OCI-LY3 (cell line): ENCODE measurements around the gene GRIK5.

Experiments
- H2AFZ ChIP-seq: fragments of 200-600, 300-600 bp; shearing (Covaris generic); 2 replicates; pipeline ENCODE4 v1.6.0; 2014; ENCODE audit warnings: antibody characterized with exemption, low read depth, low read length
- H3K27ac ChIP-seq: fragments of 200-600, 300-600 bp; sonication (generic); 2 replicates; pipeline ENCODE4 v1.5.1; 2014; ENCODE audit warnings: mild to moderate bottlenecking, low read length, moderate library complexity, mixed read lengths
- H3K27me3 ChIP-seq: fragments of 200-600, 300-600 bp; sonication (generic); 2 replicates; pipeline ENCODE4 v1.6.1; 2014; ENCODE audit warnings: low read depth, low read length, mixed read lengths
- H3K36me3 ChIP-seq: fragments of 200-600, 300-600 bp; sonication (generic); replicated peaks from 2 replicates; pipeline ENCODE3; 2014; ENCODE audit warnings: low read depth, low read length, mixed read lengths
- H3K4me1 ChIP-seq: fragments of 300-600, 200-600 bp; sonication (generic); 2 replicates; pipeline ENCODE4 v1.6.1; 2014; ENCODE audit warnings: low read length, mixed read lengths
- H3K4me2 ChIP-seq: fragments of 200-600, 300-600 bp; sonication (generic); 2 replicates; pipeline ENCODE4 v1.6.1; 2014; ENCODE audit warnings: low read length, mixed read lengths
- H3K4me3 ChIP-seq: fragments of 300-600, 200-600 bp; sonication (generic); 2 replicates; pipeline ENCODE4 v1.5.1; 2014; ENCODE audit warnings: antibody characterized with exemption, mild to moderate bottlenecking, low read length, moderate library complexity
- H3K79me2 ChIP-seq: fragments of 300-600, 200-600 bp; shearing (Covaris generic); 2 replicates; pipeline ENCODE4 v1.6.1; 2014; ENCODE audit warnings: mild to moderate bottlenecking, low read length, mixed read lengths
- H3K9ac ChIP-seq: fragments of 300-600, 200-600 bp; shearing (Covaris generic); 2 replicates; pipeline ENCODE4 v1.6.0; 2014; ENCODE audit warnings: mild to moderate bottlenecking, low read length, moderate library complexity
- H3K9me3 ChIP-seq: fragments of 200-600, 300-600 bp; shearing (Covaris generic); 2 replicates; pipeline ENCODE4 v1.6.1; 2014; ENCODE audit warnings: low read length, mixed read lengths; ENCODE audit not compliant: insufficient read depth
- H4K20me1 ChIP-seq: fragments of 200-600, 300-600 bp; sonication (generic); 2 replicates; pipeline ENCODE4 v1.6.1; 2016; ENCODE audit warnings: low read length, mixed read lengths; ENCODE audit not compliant: insufficient read depth
- CTCF ChIP-seq: fragments of 200-600, 300-600 bp; sonication (generic); IDR thresholded peaks from 2 replicates; pipeline ENCODE4 v1.5.1; 2014; ENCODE audit warnings: antibody characterized with exemption, low read length, low read depth
- EZH2phosphoT487 ChIP-seq: fragments of 200-600 bp; shearing (Covaris generic); IDR thresholded peaks from 2 replicates; pipeline ENCODE4 v1.6.1; 2018; ENCODE audit warnings: antibody characterized with exemption, mixed run types, low read depth

Gene GRIK5

GRCh38 chr19:42092350-42092749 is 22.3 kb upstream of the GRIK5 start:
- no peak overlapping the region for H3K27ac ChIP-seq
- 0 out of 2 replicates have a peak, but pooled peaks cover 4% of the 10 kb centered on the region for H3K79me2 ChIP-seq
- peaks cover 21% of the 10 kb centered on the region for H3K4me1 ChIP-seq
- peaks cover 58% of the 10 kb centered on the region for H4K20me1 ChIP-seq
- no peak overlapping the region for H2AFZ ChIP-seq
- no peak overlapping the region for H3K4me3 ChIP-seq
- no peaks in the 10 kb centered on the region for H3K9me3 ChIP-seq
- no peak overlapping the region for H3K4me2 ChIP-seq
- no peak overlapping the region for H3K9ac ChIP-seq
- H3K27me3 ChIP-seq: no peaks in the 10 kb centered on the region
- H3K36me3 ChIP-seq: peaks cover 55% of the 10 kb centered on the region
- TF ChIP-seq EZH2phosphoT487 (no peak), CTCF (peak; percentile 65)

- H3K9me3 ChIP-seq: no peaks in the 10 kb centered on the region
- H3K79me2 ChIP-seq: 0 out of 2 replicates have a peak, but pooled peaks cover 3% of the 10 kb centered on the region
- H4K20me1 ChIP-seq: peaks cover 58% of the 10 kb centered on the region
- H3K36me3 ChIP-seq: peaks cover 51% of the 10 kb centered on the region
- H3K27me3 ChIP-seq: no peaks in the 10 kb centered on the region
- TF ChIP-seq CTCF (no peak), EZH2phosphoT487 (no peak)
- H3K4me2 ChIP-seq: no peak overlapping the region
- no peak overlapping the region for H3K9ac ChIP-seq
- H3K4me3 ChIP-seq: no peak overlapping the region
- H2AFZ ChIP-seq: no peak overlapping the region
- peaks cover 21% of the 10 kb centered on the region for H3K4me1 ChIP-seq
- H3K27ac ChIP-seq: no peak overlapping the region
Measured at GRCh38 chr19:42091742-42092141, 21.7 kb upstream of the GRIK5 start.

- no peak overlapping the region for H2AFZ ChIP-seq
- H3K27ac ChIP-seq: no peak overlapping the region
- no peaks in the 10 kb centered on the region for H3K27me3 ChIP-seq
- no peak overlapping the region for H3K9ac ChIP-seq
- peaks cover 54% of the 10 kb centered on the region for H4K20me1 ChIP-seq
- H3K4me2 ChIP-seq: no peak overlapping the region
- TF ChIP-seq EZH2phosphoT487 (no peak), CTCF (no peak)
- H3K9me3 ChIP-seq: no peaks in the 10 kb centered on the region
- H3K79me2 ChIP-seq: no peaks in the 10 kb centered on the region
- no peak overlapping the region for H3K4me3 ChIP-seq
- peaks cover 24% of the 10 kb centered on the region for H3K4me1 ChIP-seq
- peaks cover 47% of the 10 kb centered on the region for H3K36me3 ChIP-seq
Measured at GRCh38 chr19:42091300-42091699, 21.3 kb upstream of the GRIK5 start.

GRCh38 chr19:42090672-42091071 is 20.7 kb upstream of the GRIK5 start:
- H4K20me1 ChIP-seq: peaks cover 54% of the 10 kb centered on the region
- H3K27ac ChIP-seq: 0 out of 2 replicates have a peak overlapping the region, but pooled peaks have one; percentile 6

More at GRCh38 chr19:42090672-42091071, 20.7 kb upstream of the GRIK5 start:
- H3K27me3 ChIP-seq: no peaks in the 10 kb centered on the region
- TF ChIP-seq CTCF: no peak
- no peak for TF ChIP-seq EZH2phosphoT487
- no peaks in the 10 kb centered on the region for H3K79me2 ChIP-seq
- peaks cover 27% of the 10 kb centered on the region for H3K4me1 ChIP-seq
- no peak overlapping the region for H3K4me2 ChIP-seq
- no peak overlapping the region for H3K9ac ChIP-seq
- H3K36me3 ChIP-seq: peaks cover 41% of the 10 kb centered on the region
- no peak overlapping the region for H3K4me3 ChIP-seq
- H3K9me3 ChIP-seq: no peaks in the 10 kb centered on the region
- no peak overlapping the region for H2AFZ ChIP-seq
